ENCODE data around the gene TNNT1.
"Not testable (repeated sequence)": the region's sequence is repeated elsewhere in the genome, so short reads cannot be mapped to it uniquely, and the experiment has no call there.

The TNNT1 gene, protein sequence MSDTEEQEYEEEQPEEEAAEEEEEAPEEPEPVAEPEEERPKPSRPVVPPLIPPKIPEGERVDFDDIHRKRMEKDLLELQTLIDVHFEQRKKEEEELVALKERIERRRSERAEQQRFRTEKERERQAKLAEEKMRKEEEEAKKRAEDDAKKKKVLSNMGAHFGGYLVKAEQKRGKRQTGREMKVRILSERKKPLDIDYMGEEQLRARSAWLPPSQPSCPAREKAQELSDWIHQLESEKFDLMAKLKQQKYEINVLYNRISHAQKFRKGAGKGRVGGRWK

DNA sequence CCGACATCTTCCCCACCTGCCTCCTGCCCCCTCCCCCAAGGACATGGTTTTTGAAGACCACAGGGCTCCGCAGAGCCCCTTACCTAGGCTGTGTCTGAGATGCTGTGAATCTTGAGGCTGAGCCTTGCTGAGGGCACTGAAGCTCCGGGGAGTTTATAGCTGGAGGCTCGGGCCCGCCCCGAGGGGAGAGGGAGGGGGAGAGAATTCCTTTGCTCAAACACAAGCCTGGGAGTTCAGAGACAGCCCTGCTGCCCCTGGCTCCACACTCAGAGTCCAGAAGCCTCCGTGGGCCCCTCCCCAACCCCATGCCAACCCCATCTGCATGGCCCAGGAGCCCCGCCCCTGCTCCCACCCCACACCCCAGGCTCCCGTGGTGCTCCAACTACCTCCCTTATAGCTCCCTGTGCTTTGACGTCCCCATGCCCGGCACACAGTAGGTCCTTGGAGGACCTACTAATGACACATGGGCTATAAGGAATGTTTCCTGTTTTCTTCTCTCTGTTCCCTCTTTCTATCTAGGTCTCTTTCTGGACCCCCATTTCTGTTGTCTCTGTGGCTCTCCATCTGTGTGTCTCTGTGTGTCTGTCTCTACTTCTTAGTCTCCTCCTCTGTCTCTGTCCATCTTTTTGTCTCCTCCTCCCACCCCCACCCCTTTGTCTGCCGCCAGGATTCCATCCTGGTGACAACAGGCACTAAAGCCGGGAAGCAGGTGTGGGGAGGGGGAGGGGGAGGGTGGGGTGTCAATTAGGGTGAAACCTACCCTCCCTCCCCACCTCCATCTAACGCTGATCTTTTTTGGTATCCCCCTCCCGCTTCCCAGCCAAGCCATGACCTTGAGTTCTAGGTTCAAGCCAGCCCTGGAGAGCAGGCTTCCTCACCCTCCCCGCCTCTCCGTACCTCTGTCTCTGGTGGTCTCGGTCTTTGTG lies at the start of gene TNNT1:
TNNT1 (minus strand) TSS at position 129 of the 926 bp plus-strand sequence. CDS start 2,049 bp downstream, outside the sequence.
- no peak for DNase-seq

DNA sequence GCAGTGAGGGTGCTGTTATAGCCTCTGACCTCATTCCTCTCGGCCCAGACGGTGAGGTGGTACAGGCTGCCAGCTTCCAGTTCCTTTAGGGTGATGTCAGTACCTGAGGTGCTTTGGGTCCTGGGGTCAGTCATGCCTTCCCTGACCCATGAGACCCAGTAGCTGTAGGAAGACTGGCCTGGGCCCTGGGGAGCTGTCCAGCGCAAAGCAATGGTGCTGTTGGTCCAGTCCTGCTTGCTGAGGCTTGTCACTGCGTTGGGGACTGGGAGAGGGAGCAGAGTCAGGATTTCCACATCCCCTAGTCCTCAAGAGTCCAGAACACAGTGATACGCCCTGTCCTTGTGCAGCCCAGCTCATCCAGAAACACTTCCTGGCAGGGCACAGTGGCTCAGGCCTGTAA lies 49.6 kb upstream of the TNNT1 start:
- DNase-seq = no peak

DNA sequence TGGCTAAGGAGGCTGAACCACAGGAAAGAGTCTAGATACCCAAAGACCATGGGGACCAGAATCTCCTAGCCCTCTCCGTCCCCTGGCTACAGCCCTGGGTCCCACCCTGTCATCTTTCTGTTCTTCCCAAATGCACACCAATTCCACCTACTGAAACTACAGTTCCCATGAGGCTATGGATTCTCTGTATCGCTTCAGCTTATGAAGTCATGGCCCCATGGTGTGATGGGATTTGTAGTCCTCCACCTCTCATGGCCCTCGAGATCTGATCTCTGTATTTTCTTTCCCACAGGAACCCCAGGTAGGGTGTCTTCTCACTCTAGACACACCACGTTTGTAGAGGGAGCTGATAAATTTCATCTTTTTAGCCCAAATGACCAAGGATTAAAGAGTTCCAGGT lies 48.5 kb upstream of the TNNT1 start:
- no peak for DNase-seq

DNA sequence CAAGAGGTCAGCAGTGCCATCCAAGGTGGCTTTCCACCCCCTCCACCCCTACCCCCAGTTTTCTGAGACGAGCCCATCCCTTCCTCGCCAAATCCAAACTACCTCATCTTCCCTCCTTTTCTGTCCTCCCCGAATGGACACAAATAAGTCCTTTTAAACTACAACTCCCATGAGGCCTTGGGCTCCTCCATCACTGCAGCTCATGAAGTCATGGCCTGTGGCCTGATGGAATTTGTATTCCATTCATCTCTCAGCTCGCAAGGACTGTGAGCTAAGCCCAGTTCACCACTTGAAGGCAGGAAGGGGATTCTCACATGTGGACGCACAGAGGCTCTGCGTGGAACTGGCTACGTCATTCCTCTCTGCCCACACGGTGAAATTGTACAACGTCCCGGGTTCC lies 47.8 kb upstream of the TNNT1 start:
- DNase-seq = no peak

DNA sequence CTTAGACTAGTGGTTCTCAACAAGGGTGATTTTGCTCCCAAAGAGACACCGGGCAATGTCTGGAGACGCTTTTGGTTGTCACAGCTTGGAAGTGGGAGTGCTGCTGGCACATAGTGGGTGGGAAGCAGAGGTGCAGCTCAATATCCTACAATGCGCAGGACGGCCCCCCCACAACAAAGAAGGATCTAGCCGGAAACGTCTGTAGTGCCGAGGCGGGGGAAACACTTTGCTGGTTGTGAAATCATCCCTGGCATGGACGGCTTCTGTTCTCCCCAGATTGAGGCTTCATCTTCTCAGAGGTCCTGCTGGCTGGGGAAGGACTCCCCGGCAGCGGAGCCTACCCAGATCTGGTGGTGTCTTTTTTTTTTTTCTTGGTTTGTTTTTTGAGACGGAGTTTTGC lies 44.5 kb upstream of the TNNT1 start:
- no peak for DNase-seq

DNA sequence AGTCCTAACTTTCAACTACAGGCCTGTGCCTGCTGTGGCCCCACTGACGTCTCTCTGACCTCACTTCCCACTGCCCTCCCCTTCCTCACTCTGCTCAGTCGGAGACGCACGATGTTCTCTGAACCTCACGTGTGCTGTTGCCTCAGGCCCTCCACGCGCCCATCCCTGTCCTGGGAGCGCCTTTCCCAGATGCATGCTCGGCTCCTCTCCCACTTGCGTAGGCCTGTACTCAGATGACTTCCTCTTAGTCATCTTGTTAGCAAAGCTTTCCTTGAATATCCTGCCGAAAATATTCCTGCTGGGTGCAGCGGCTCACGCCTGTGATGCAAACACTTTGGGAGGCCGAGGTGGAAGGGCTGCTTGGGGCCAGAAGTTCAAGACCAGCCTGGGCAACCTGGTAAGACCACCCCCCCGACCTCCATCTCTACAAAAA lies 40.4 kb upstream of the TNNT1 start:
- no peak for DNase-seq

DNA sequence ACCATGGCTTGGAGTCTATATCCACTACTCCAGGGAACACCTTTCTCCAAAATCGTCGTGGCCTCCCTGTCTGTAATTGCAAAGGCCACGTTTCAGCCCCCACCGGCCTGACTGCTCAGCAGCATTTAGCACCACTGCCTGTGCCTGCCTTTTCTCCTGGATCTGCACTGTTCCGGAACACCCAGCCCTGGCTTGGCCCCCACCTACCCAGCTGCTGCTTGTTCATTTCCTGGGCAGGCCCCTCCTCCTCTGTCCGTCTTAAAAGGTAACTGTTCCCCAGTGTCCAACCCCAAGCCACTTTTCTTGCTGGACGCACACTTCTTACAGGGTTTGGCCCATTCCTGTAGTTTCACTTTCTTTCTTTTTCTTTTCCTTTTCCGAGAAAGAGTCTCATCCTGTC lies 39.6 kb upstream of the TNNT1 start:
- no peak for DNase-seq

DNA sequence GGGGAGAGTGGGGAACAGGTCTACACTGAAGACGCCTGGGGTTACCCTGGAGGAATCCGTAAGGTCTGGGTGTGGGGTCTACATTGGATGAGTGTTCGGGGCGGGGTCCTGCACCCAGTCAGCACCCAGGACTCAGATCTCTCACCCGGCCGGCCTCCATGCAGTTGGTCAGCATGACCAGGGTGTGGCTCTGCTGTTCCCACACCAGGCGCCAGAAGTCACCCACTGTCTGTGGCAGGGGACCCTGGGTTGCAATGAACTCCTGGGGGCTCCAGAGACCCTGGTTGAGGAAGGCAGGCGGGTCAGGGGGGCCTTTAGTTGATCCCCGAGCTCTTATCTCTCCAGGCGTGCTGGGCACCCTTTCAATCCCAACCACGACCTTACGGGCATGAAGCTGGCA lies 37.1 kb upstream of the TNNT1 start:
- DNase-seq = no peak

DNA sequence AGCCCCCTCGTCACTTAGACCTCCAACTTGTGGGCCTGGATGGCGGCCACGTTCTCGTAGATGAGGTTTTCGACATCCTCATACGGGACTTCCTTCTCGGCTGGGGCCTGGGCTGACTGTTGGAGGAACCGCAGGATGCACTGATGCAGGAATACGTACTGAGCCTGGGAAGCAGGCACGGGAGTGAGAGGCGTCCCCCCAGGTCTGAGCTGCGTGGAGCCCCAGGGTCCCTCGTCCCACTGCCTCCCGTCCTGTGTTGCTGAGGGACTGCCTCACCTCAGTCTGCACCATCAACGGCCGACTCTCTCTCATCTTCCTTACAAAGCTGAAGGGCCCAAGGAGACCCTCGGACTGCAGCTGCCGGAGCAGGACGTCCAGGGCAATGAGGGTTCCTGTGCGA lies 32.7 kb upstream of the TNNT1 start:
- DNase-seq = no peak

DNA sequence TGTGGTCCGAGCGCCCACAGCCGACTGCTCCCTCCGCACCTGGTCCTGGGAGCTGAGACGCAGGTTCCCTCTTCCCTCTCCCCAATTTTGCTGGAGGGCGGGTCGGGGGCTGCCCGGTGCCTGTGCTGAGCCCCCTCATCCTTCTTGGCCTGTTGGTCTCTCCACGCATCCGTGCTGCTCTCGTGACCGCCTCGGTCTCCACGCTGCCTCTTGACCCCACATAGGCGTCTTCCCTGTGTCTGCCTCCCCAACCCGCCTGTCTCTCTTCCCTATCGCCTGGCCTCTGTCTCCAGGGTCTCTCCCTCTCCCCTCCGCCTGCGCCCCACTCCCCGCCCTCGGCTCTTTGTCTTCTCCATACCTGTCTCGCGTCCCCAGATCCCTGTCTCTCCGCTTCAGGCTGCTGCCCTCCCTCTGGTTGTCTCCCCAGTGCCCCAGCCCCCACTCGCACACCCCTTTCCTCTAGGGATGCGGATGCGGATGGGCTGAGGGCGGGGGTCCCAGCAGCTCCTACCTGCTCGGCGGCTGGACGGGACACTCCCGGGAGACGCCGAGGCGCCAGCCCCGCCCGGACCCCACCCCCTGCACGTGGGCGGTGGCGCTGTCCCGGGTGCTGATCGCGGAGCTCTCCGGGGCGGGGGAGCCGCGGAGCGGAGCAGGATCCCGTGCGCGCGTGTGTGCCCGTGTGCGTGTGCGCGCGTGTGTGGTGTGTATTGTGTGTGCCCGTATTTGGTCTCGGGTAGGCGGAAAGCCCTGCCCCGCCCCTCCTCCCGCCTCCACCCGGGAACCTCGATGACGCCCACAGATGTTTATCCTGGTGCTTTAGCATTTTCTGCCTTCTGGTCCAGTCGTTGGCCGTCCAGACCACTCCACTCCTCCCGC lies 30.8 kb upstream of the TNNT1 start, which contains the start of gene SYT5:
SYT5 (minus strand) TSS at position 684 of the 879 bp plus-strand sequence. CDS start 1,248 bp downstream, outside the sequence.
- peak; percentile 68 for DNase-seq

DNA sequence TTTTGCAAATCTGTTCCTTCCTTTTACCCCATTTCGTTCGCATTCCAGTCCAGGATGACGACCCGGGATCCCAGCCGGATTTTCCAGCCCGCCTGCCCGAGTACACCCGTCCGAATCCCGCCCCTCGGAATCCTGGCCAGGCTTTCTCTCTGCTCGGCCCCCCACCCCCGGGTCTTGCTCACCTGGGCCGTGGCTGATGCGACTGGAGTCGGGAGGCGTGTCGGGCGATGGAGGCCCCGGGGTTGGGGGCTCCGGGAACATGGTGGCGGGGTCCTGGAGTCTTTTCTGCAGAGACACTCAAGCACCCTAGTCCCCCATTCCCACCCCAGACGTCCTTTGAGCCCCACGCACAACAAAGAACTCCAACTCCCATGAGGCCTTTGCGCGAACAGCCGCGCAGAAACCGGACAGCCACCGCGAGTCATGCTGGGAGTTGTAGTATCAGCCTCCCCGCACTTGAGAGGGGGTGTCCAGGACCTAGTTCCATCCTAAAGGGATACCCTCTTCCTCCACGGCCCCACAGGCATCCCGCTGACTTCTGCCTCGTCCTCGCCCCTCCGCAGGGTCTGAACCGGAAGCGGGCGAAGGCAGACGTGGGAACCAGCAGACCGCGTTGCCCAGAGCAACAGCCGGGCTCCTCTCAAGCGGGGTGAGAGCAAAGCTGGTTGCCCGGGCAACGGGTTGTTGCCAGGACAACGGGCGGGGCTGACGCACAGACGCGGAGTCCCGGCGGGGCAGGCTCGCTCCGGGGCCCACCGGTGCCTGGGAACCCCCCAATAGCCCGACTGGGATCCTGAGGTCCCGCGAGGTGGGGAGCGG lies 30.0 kb upstream of the TNNT1 start:
- DNase-seq = peak; percentile 94

DNA sequence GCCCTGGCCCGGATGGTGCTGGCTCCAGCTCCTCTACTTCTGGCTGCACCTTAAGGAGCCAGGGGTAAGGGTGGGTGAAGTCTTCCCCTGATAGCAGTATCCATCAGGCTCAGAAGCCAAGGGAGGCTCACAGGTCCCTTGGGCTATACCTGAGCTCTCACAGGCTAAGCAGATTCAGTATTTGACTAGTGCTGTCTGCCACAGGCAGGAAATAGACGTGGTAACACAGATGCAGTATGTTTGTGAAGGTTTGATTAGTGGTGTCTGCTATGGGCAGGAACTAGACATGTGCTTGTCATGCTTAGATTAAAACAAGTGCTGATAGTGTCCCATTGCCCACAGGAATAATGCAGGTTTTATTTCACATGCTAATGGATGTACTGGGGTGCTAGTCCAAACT lies 27.1 kb upstream of the TNNT1 start:
- DNase-seq = no peak

DNA sequence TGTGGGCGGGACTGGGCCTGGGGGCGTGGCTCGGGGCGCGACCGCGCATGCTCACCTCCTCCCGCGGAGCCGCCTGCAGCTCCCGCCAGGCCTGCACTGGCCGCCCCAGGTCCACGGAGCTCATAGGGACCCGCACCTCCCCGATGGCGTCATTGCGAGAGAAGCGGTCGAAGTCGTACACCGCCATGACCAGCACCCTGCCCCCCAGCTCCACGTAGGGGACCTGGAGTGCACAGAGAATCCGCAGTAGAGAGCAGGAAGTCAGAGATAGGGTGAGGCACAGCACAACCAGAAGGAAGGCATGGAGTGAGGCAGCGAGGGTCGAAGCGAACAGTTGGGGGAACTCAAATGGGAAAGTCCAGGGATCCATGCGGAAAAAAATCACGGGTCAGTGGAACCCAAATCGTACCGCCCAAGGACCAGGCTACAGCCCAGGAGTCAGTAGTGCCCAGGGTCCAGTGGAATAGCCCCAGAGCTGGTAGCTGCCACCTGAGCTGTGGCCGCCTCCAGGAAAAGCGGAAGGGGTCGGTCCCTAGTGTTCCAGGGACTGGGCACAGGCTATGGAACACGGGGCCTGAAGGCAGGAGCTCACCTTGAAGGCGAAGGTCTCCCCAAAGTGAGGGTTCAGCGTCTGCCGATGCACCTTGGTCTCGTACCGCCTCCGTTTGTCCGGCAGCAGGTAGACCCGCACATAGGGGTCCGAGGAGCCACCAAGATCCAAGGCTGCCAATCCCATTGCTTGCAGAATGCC lies 26.3 kb upstream of the TNNT1 start:
- DNase-seq = no peak

DNA sequence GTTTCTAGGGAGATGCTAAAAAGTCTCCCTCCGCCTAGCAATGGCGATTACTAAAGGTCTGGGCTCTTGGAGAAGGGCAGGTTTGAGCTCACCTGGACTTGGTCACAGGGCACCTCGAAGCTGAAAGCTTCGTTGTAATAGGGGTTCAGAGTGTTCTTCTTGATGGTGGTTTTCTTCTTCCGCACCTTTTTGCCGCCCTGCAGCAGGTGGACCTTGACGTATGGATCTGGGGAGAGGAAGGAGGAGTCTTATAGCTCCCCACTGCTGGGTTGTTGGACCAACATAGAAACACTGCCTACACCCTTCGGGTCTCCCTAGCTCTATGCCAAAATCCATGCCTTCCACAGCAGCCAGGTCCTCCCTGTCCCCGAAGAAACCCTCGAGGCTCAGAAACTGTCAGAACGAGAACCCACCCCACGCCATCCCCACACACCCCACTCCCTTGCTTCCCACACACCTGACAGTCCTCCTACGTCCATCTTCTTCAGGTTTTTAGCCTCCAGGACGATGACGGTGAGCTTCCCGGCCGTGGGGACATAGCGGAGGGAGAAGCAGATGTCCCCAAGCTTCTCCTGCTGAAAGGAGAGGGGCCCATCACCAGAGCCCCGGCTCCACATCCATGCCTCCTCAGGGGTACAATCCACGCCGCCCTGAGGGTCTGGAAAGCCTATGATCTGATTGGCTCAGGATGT lies 25.6 kb upstream of the TNNT1 start:
- no peak for DNase-seq

DNA sequence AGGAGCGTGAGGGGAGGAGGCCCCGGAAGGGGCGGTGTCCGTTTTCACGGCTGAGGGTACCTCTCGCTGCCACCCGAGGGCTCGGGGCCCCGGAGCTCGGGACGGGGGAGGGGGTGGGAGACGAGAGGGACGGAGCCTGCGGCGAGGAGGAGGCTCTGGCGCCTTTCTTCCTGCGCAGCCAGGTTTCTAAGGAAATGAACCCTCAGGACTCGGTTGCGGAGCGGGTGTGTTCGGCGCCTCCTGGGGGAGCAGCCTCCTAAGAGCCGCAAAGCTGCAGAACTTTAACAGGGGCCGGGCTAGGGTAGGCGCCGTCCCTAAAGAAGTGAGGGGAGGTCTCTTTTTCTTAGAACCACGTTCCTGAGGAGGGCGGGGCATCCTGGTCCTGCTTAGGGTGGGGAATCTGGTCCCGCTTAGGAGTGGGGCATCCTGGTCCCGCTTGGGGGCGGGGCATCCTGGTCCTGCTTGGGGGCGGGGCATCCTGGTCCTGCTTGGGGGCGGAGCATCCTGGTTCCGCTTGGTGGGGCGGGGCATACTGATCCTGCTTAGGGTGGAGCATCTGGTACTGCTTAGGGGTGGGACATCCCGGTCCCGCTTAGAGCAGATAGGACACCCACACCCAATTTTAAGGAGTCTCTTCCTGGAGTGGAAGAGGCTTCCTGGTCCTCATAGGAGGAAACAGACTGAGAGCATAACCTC lies 24.9 kb upstream of the TNNT1 start:
- peak; percentile 44 for DNase-seq

DNA sequence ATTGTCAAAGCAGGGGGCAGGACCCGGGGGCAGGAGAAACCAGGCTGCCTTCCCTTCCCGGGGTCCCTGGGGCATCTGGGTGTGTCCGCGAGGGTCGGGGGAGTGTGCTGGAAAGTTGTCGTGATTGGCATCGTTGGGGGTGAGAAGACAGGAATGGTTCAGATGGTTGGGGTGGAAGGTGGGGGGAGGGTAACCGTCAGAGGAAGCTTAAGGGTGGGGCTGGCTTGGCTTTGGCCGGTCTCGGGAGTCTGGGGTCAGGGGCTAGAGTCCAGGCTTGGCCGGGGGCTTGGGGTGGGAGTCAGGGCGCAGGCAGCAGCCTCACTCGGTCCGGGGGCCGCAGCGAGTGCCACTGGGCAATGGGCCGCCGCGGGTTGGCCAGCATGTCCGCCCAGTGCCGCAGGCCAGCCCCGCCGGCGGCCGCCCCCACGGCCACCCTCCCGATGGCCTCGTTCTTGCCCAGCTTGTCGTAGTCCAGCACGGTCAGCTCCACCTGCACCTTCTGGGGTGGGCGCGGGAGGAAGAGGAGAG lies 24.2 kb upstream of the TNNT1 start:
- no peak for DNase-seq

DNA sequence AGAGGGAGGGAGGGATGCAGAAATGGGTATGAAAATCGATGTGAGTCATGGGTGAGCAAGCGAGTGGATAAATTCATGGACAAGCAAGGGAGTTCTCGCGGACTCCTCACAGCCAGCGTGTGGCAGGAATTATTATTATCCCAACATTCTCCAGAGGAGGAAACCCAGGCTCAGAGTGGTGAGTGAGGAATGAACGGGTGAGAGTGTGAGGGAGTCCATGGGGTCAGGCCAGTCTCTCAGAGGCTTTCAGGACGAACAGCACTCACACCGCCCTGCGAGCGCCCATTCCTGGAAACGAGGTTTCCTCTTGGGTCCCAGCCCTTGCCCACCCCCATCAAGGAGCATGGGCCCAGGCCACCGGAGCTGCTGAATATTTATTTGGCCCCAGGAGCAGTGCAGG lies 23.7 kb upstream of the TNNT1 start:
- DNase-seq = no peak

DNA sequence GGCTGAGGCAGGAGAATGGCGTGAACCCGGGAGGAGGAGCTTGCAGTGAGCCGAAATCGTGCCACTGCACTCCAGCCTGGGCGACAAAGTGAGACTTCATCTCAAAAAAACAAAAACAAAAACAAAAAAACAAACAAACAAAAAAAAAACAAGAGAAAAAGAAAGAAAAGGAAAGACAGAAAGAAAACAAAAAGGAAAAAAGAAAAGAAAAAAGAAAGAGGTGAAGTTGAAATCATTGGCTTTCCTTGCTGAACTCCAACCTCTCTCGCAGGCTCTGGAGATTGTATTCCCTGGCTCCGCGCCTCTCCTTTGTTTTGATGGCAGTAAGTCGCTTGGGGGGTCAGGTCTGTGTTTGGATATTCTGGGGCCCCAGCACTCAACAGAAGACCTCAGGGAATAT lies 23.3 kb upstream of the TNNT1 start:
- DNase-seq = not testable (repeated sequence)

DNA sequence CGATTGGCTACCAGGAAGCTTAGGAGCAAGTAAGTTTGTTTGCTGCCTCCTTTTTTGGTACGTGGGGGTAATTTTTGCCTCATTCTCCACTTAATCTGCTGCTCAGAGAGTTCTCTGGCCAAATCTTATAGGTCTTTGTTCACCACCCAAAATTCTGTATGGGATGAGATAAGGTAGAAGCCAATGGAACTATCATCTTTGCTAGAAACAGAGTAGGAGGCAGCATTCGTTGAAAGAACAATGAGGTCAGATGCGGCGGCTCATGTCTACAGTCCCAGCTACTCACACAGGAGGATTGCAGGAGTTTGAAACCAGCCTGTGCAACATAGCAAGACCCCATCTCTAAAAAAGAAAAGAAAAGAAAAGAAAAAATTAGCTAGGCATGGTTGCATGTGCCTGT lies 22.4 kb upstream of the TNNT1 start:
- no peak for DNase-seq

DNA sequence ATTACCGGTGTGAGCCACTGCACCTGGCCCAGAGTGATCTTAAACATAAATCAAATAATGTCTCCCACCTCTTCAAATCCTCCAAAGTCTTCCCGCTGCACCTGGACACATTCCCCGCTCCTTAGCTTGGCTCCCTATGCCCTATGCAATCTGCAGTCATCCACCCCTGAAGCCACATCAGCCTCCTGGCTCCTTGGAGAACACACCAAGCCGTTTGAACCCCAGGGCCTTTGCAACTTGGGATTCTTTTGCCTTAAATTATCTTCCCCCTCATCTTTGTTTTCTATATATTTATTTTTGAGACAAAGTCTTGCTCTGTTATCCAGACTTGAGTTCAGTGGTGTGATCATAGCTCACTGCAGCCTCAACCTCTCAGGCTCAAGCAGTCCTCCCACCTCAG lies 20.1 kb upstream of the TNNT1 start:
- DNase-seq = no peak

Data from CD4-positive, alpha-beta T cell treated with Interleukin-10 for 1 hour (primary cell).